ENCODE measurements around the gene NRXN3. TPM values are rescaled to one million over a fixed set of nuclear protein-coding genes. Genes with fewer than 3 reads are reported as not detected.

Gene NRXN3
- polyA plus RNA-seq, 1 of the 3 experiments (the other 2 are of a cell fraction): 1.6 TPM

- ChIA-PET POLR2A (no interaction called here), CTCF (interaction anchor here (1.1 kb wide), 1 partner anchor 9 kb away, joined by 3 read pairs; no protein-coding TSS in a partner anchor)
- Histone ChIP-seq H3F3A (replicated peaks; ENCODE audit: insufficient read depth) (no peaks in the 10 kb centered on the region), H3K27me3 (ENCODE audit: insufficient read depth) (no peaks in the 10 kb centered on the region), H3K9me3 (no peaks in the 10 kb centered on the region), H3K36me3 (replicated peaks in 1 of 2; ENCODE audit: control insufficient read depth in 1 of 2, insufficient read depth in 2 of 2, low read length in 1 of 2) (no peaks in the 10 kb centered on the region), H3K9ac (no peak overlapping the region), H3K27ac (ENCODE audit: low read depth in 2 of 2, low read length in 1 of 2) (no peak overlapping the region), H3K79me2 (ENCODE audit: insufficient read depth) (no peaks in the 10 kb centered on the region), H3K4me2 (no peak overlapping the region), H2AFZ (ENCODE audit: low read depth) (no peak overlapping the region), H4K20me1 (ENCODE audit: insufficient read depth) (no peaks in the 10 kb centered on the region), H3K4me1 (ENCODE audit: control insufficient read depth in 1 of 2, insufficient read depth in 2 of 2, low read depth in 1 of 2, low read length in 1 of 2) (peaks cover 0 to 10% of the 10 kb centered on the region in 2 experiments; a peak in 1 of 4 replicates), H3K4me3 (ENCODE audit: low read depth in 2 of 2, low read length in 1 of 2) (no peak overlapping the region), H3K9me2 (no peaks in the 10 kb centered on the region)
- DNase-seq: no peak
- WGBS (ENCODE audit: low lambda C conversion rate): 60% methylated on average over 3 of the region's 3 CpGs
- TF ChIP-seq RXRA (IDR thresholded peaks at IDR 0.05; ENCODE audit: borderline replicate concordance, low read depth) (no peak), FOSL2 (IDR thresholded peaks at IDR 0.05; ENCODE audit: borderline replicate concordance, low read depth) (no peak), YY1 (IDR thresholded peaks at IDR 0.05; ENCODE audit: low read depth) (no peak), EP300 (IDR thresholded peaks at IDR 0.05; ENCODE audit: borderline replicate concordance in 1 of 2, low read depth in 1 of 2, low read length in 1 of 2) (no peak), TEAD4 (IDR thresholded peaks at IDR 0.05; ENCODE audit: borderline replicate concordance, insufficient read depth) (no peak), FOXM1 (IDR thresholded peaks at IDR 0.05; ENCODE audit: low read depth) (no peak), IRF3 (IDR thresholded peaks at IDR 0.05; ENCODE audit: low read depth, low read length) (no peak), RFX5 (IDR thresholded peaks at IDR 0.05; ENCODE audit: low read length) (no peak), POLR2AphosphoS5 (IDR thresholded peaks at IDR 0.05; ENCODE audit: low read depth, low read length) (no peak), GATA2 (CRISPR knock-in tag; IDR thresholded peaks at IDR 0.05) (no peak), SMC3 (IDR thresholded peaks at IDR 0.05; ENCODE audit: low read depth, low read length) (no peak), ZBTB33 (IDR thresholded peaks at IDR 0.05; ENCODE audit: borderline replicate concordance, low read depth) (no peak), CHD2 (IDR thresholded peaks at IDR 0.05; ENCODE audit: low read length, partially characterized antibody) (no peak), NRF1 (IDR thresholded peaks at IDR 0.05; ENCODE audit: low read depth, low read length) (no peak), FOXJ3 (CRISPR knock-in tag; IDR thresholded peaks at IDR 0.05) (no peak), NFIC (IDR thresholded peaks at IDR 0.05; ENCODE audit: borderline replicate concordance) (no peak)
- TF ChIP-seq, protein P1, sequence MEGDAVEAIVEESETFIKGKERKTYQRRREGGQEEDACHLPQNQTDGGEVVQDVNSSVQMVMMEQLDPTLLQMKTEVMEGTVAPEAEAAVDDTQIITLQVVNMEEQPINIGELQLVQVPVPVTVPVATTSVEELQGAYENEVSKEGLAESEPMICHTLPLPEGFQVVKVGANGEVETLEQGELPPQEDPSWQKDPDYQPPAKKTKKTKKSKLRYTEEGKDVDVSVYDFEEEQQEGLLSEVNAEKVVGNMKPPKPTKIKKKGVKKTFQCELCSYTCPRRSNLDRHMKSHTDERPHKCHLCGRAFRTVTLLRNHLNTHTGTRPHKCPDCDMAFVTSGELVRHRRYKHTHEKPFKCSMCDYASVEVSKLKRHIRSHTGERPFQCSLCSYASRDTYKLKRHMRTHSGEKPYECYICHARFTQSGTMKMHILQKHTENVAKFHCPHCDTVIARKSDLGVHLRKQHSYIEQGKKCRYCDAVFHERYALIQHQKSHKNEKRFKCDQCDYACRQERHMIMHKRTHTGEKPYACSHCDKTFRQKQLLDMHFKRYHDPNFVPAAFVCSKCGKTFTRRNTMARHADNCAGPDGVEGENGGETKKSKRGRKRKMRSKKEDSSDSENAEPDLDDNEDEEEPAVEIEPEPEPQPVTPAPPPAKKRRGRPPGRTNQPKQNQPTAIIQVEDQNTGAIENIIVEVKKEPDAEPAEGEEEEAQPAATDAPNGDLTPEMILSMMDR (IDR thresholded peaks at IDR 0.05): no peak
- TF ChIP-seq, protein P2, sequence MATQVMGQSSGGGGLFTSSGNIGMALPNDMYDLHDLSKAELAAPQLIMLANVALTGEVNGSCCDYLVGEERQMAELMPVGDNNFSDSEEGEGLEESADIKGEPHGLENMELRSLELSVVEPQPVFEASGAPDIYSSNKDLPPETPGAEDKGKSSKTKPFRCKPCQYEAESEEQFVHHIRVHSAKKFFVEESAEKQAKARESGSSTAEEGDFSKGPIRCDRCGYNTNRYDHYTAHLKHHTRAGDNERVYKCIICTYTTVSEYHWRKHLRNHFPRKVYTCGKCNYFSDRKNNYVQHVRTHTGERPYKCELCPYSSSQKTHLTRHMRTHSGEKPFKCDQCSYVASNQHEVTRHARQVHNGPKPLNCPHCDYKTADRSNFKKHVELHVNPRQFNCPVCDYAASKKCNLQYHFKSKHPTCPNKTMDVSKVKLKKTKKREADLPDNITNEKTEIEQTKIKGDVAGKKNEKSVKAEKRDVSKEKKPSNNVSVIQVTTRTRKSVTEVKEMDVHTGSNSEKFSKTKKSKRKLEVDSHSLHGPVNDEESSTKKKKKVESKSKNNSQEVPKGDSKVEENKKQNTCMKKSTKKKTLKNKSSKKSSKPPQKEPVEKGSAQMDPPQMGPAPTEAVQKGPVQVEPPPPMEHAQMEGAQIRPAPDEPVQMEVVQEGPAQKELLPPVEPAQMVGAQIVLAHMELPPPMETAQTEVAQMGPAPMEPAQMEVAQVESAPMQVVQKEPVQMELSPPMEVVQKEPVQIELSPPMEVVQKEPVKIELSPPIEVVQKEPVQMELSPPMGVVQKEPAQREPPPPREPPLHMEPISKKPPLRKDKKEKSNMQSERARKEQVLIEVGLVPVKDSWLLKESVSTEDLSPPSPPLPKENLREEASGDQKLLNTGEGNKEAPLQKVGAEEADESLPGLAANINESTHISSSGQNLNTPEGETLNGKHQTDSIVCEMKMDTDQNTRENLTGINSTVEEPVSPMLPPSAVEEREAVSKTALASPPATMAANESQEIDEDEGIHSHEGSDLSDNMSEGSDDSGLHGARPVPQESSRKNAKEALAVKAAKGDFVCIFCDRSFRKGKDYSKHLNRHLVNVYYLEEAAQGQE (IDR thresholded peaks at IDR 0.05; ENCODE audit: low read depth, low read length): no peak
These were observed 1430.2 kb downstream of the NRXN3 start for GRCh38 chr14:79600406-79600805.

All from SK-N-SH (cell line).